HEK293 (cell line): ENCODE measurements around the gene KLHDC10.

Experiments used
- EGR2 ChIP-seq: fragments of 450-650 bp; formaldehyde crosslinking; IDR thresholded peaks from 2 replicates; pipeline ENCODE4 v1.5.1; 2016; ENCODE audit warnings: low read depth, missing biosample characterization, missing genetic modification characterization
- GLIS2 ChIP-seq: fragments of 450-650 bp; formaldehyde crosslinking; IDR thresholded peaks from 2 replicates; pipeline ENCODE4 v1.5.1; 2016; ENCODE audit warnings: missing biosample characterization, missing genetic modification characterization
- HIC1 ChIP-seq: fragments of 450-650 bp; formaldehyde crosslinking; IDR thresholded peaks from 2 replicates; pipeline ENCODE4 v1.5.1; 2016; ENCODE audit warnings: missing biosample characterization, missing genetic modification characterization
- HOXC10 ChIP-seq: sonication (generic); formaldehyde crosslinking; IDR thresholded peaks from 2 replicates; pipeline ENCODE4 v1.8.1; 2023; ENCODE audit warnings: mild to moderate bottlenecking, missing genetic modification reagents
- KLF17 ChIP-seq: fragments of 450-650 bp; formaldehyde crosslinking; IDR thresholded peaks from 2 replicates; pipeline ENCODE4 v1.5.1; 2016; ENCODE audit warnings: missing biosample characterization, missing genetic modification characterization
- KLF8 ChIP-seq: fragments of 450-650 bp; formaldehyde crosslinking; IDR thresholded peaks from 2 replicates; pipeline ENCODE4 v1.5.1; 2016; ENCODE audit warnings: missing biosample characterization, missing genetic modification characterization
- PATZ1 ChIP-seq: fragments of 450-650 bp; formaldehyde crosslinking; IDR thresholded peaks from 2 replicates; pipeline ENCODE4 v1.5.1; 2016; ENCODE audit warnings: missing biosample characterization, missing genetic modification characterization
- PRDM1 ChIP-seq: fragments of 450-650 bp; formaldehyde crosslinking; IDR thresholded peaks from 2 replicates; pipeline ENCODE4; 2016; ENCODE audit warnings: missing biosample characterization, missing genetic modification characterization
- PRDM4 ChIP-seq: fragments of 450-650 bp; formaldehyde crosslinking; IDR thresholded peaks from 2 replicates; pipeline ENCODE4 v1.5.1; 2017; ENCODE audit warnings: missing biosample characterization, missing genetic modification characterization
- SP2 ChIP-seq: fragments of 450-650 bp; formaldehyde crosslinking; IDR thresholded peaks from 2 replicates; pipeline ENCODE4 v1.5.1; 2016; ENCODE audit warnings: missing biosample characterization, missing genetic modification characterization
- ZBTB21 ChIP-seq: fragments of 450-650 bp; formaldehyde crosslinking; IDR thresholded peaks from 2 replicates; pipeline ENCODE4 v1.5.1; 2017; ENCODE audit warnings: missing biosample characterization, missing genetic modification characterization
- ZBTB44 ChIP-seq: fragments of 450-650 bp; IDR thresholded peaks from 2 replicates; pipeline ENCODE4 v1.5.1; 2018; ENCODE audit warnings: missing biosample characterization, mild to moderate bottlenecking, missing genetic modification characterization
- ZBTB8A ChIP-seq: fragments of 450-650 bp; formaldehyde crosslinking; IDR thresholded peaks from 2 replicates; pipeline ENCODE4 v1.5.1; 2016; ENCODE audit warnings: missing biosample characterization, missing genetic modification characterization
- ZEB2 ChIP-seq: fragments of 450-650 bp; formaldehyde crosslinking; IDR thresholded peaks from 2 replicates; pipeline ENCODE4 v1.5.1; 2016; ENCODE audit warnings: missing biosample characterization, missing genetic modification characterization
- ZFHX2 ChIP-seq: fragments of 450-650 bp; formaldehyde crosslinking; conservative IDR thresholded peaks from 2 replicates; pipeline ENCODE4 v1.5.1; 2016; ENCODE audit warnings: missing biosample characterization, missing genetic modification characterization
- ZFP37 ChIP-seq: fragments of 450-650 bp; formaldehyde crosslinking; IDR thresholded peaks from 2 replicates; pipeline ENCODE4 v1.5.1; 2016; ENCODE audit warnings: missing biosample characterization, missing genetic modification characterization
- ZNF19 ChIP-seq: fragments of 450-650 bp; formaldehyde crosslinking; IDR thresholded peaks from 2 replicates; pipeline ENCODE4; 2016; ENCODE audit warnings: missing biosample characterization, missing genetic modification characterization, low read depth
- ZNF223 ChIP-seq: fragments of 450-650 bp; formaldehyde crosslinking; IDR thresholded peaks from 2 replicates; pipeline ENCODE4 v1.5.1; 2016; ENCODE audit warnings: missing biosample characterization, missing genetic modification characterization
- ZNF335 ChIP-seq: fragments of 450-650 bp; formaldehyde crosslinking; conservative IDR thresholded peaks from 2 replicates; pipeline ENCODE4 v1.5.1; 2016; ENCODE audit warnings: missing biosample characterization, missing genetic modification characterization
- ZNF350 ChIP-seq: fragments of 450-650 bp; formaldehyde crosslinking; IDR thresholded peaks from 2 replicates; pipeline ENCODE4 v1.5.0; 2017; ENCODE audit warnings: missing biosample characterization, mild to moderate bottlenecking, missing genetic modification characterization
- ZNF362 ChIP-seq: fragments of 450-650 bp; formaldehyde crosslinking; IDR thresholded peaks from 2 replicates; pipeline ENCODE4 v1.5.1; 2016; ENCODE audit warnings: missing biosample characterization, missing genetic modification characterization
- ZNF394 ChIP-seq: fragments of 450-650 bp; formaldehyde crosslinking; IDR thresholded peaks from 2 replicates; pipeline ENCODE4 v1.5.1; 2016; ENCODE audit warnings: missing biosample characterization, missing genetic modification characterization, mild to moderate bottlenecking, moderate library complexity, borderline replicate concordance
- ZNF501 ChIP-seq: fragments of 450-650 bp; formaldehyde crosslinking; IDR thresholded peaks from 2 replicates; pipeline ENCODE4 v1.5.1; 2016; ENCODE audit warnings: missing biosample characterization, missing genetic modification characterization
- ZNF549 ChIP-seq: fragments of 450-650 bp; IDR thresholded peaks from 2 replicates; pipeline ENCODE4 v1.5.1; 2018; ENCODE audit warnings: missing biosample characterization, missing genetic modification characterization, mild to moderate bottlenecking, inconsistent platforms, moderate library complexity
- ZNF555 ChIP-seq: fragments of 450-650 bp; formaldehyde crosslinking; conservative IDR thresholded peaks from 2 replicates; pipeline ENCODE4 v1.5.1; 2017; ENCODE audit warnings: missing biosample characterization, mild to moderate bottlenecking, missing genetic modification characterization, inconsistent platforms
- ZNF561 ChIP-seq: fragments of 450-650 bp; IDR thresholded peaks from 2 replicates; pipeline ENCODE4 v1.5.1; 2018; ENCODE audit warnings: missing biosample characterization, missing genetic modification characterization, borderline replicate concordance
- ZNF580 ChIP-seq: fragments of 450-650 bp; formaldehyde crosslinking; IDR thresholded peaks from 2 replicates; pipeline ENCODE4 v1.5.1; 2016; ENCODE audit warnings: missing biosample characterization, missing genetic modification characterization
- ZNF623 ChIP-seq: fragments of 450-650 bp; formaldehyde crosslinking; IDR thresholded peaks from 2 replicates; pipeline ENCODE4 v1.5.1; 2016; ENCODE audit warnings: missing biosample characterization, missing genetic modification characterization
- ZXDB ChIP-seq: fragments of 450-650 bp; formaldehyde crosslinking; IDR thresholded peaks from 2 replicates; pipeline ENCODE4 v1.5.1; 2016; ENCODE audit warnings: missing biosample characterization, missing genetic modification characterization

KLHDC10 gene

GRCh38 chr7:130069978-130070860 lies at the start of gene KLHDC10 (continued):
- TF ChIP-seq HIC1 (no peak), ZNF335 (tag by site-specific recombination) (peak; percentile 98), PATZ1 (tag by site-specific recombination) (peak; percentile 93), ZXDB (tag by site-specific recombination) (peak; percentile 92), ZNF561 (tag by site-specific recombination) (peak; percentile 79; the same call in 1 of the 2 replicates), ZNF223 (tag by site-specific recombination) (peak; percentile 99), PRDM4 (tag by site-specific recombination) (0 out of 2 replicates have a peak, but pooled peaks have one; percentile 7), KLF8 (tag by site-specific recombination) (peak; percentile 97), GLIS2 (tag by site-specific recombination) (peak; percentile 91), KLF17 (tag by site-specific recombination) (peak; percentile 81), HOXC10 (CRISPR knock-in tag) (no peak), ZEB2 (peak; percentile 52), ZBTB44 (tag by site-specific recombination) (0 out of 2 replicates have a peak, but pooled peaks have one; percentile 14), ZNF549 (tag by site-specific recombination) (no peak), SP2 (peak; percentile 97), ZBTB21 (tag by site-specific recombination) (peak; percentile 62), EGR2 (tag by site-specific recombination) (peak; percentile 92), ZNF501 (tag by site-specific recombination) (peak; percentile 86), ZFP37 (tag by site-specific recombination) (0 out of 2 replicates have a peak, but pooled peaks have one; percentile 51), ZFHX2 (tag by site-specific recombination) (peak; percentile 95), ZNF580 (tag by site-specific recombination) (peak; percentile 84), ZNF394 (tag by site-specific recombination) (peak; percentile 61; the same call in 1 of the 2 replicates), ZNF19 (tag by site-specific recombination) (no peak), ZNF555 (tag by site-specific recombination) (no peak), PRDM1 (tag by site-specific recombination) (no peak), ZNF350 (no peak), ZBTB8A (tag by site-specific recombination) (peak; percentile 66), ZNF623 (tag by site-specific recombination) (no peak), ZNF362 (tag by site-specific recombination) (peak; percentile 100)
